GM10248 (cell line): ENCODE results near the gene ARSD.
"Not testable (repeated sequence)": the region's sequence is repeated elsewhere in the genome, so short reads cannot be mapped to it uniquely, and the experiment has no call there.

Source experiments
- CTCF ChIA-PET: fragments of 300-600 bp; sonication (Branson Sonifier 250); formaldehyde crosslinking; extraction: SDS; loops from one replicate; lab custom pipeline; 2021; ENCODE audit warnings: antibody characterized with exemption; lab: Yijun Ruan, JAX
- POLR2A ChIA-PET: fragments of 350-650 bp; sonication (Branson Sonifier 250); formaldehyde crosslinking; extraction: SDS; loops from one replicate; lab custom pipeline; 2020; ENCODE audit warnings: antibody characterized with exemption; lab: Yijun Ruan, JAX
- DNase-seq: peaks from one replicate; pipeline ENCODE4 v3.0.0; 2012; ENCODE audit errors: extremely low spot score
- CTCF ChIP-seq: IDR thresholded peaks from 2 replicates; pipeline ENCODE4 v1.5.1; 2012; ENCODE audit warnings: mild to moderate bottlenecking, low read depth; ENCODE audit errors: extremely low read depth, missing control alignments, control extremely low read depth

The ARSD gene

GRCh38 chrX:2901367-2902036 lies 27.6 kb downstream of the ARSD start:
- POLR2A ChIA-PET: no interaction called here
- no peak for TF ChIP-seq CTCF
- no peak for DNase-seq
- CTCF ChIA-PET: no interaction called here

GRCh38 chrX:2898846-2899512 lies 30.2 kb downstream of the ARSD start:
- ChIA-PET POLR2A (no interaction called here), CTCF (no interaction called here)
- TF ChIP-seq CTCF: no peak
- no peak for DNase-seq

- CTCF ChIA-PET, POLR2A ChIA-PET, DNase-seq: not testable (repeated sequence)
Measured at GRCh38 chrX:2897690-2898623, 31.2 kb downstream of the ARSD start.

GRCh38 chrX:2897311-2897689 lies 31.8 kb downstream of the ARSD start:
- TF ChIP-seq CTCF: no peak
- ChIA-PET CTCF (no interaction called here), POLR2A (no interaction called here)
- DNase-seq: no peak

GRCh38 chrX:2894885-2895292 lies 34.2 kb downstream of the ARSD start:
- CTCF ChIA-PET: interaction anchor here (0.7 kb wide), 1 partner anchor 12 kb away, joined by 3 read pairs; no protein-coding TSS in a partner anchor
- no peak for DNase-seq
- TF ChIP-seq CTCF: no peak
- POLR2A ChIA-PET: no interaction called here

GRCh38 chrX:2892816-2893215 lies 36.3 kb downstream of the ARSD start:
- no peak for TF ChIP-seq CTCF
- ChIA-PET POLR2A (no interaction called here), CTCF (no interaction called here)
- DNase-seq: no peak

DNA sequence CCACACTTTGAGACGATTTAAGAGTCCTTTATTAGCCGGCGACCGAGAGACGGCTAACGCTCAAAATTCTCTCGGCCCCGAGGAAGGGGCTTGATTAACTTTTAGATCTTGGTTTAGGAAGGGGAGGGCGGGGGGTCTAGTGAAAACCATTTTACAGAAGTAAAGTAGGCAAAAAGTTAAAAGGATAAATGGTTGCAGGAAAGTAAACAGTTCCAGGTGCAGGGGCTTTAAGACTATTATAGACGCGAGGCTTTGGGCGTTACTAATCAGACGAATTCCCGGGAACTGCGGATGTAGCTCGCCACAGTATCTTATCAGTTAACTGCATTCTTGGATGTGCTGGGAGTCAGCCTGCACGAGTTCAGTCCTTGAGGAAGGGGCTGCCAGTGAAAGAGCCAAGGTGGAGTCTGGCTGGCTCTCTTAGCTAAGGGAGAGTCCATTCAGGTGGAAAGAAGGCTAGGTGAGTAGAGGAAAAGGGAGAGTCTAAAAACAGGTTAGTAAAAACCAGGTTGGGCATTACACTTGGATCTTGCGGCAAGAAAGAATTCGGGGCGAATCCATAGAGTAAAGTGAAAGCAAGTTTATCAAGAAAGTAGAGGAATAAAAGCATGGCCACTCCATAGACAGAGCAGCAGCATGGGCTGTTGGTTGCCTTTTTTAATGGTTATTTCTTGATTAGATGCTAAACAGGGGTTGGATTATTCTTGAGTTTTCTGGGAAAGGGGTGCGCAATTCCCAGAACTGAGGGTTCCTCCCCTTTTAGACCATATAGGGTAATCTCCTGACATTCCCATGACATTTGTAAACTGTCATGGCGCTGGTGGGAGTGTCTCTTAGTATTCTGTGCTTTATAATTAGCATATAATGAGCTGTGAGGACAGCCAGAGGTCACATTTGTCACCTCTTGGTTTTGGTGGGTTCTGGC lies 38.3 kb downstream of the ARSD start:
- POLR2A ChIA-PET: not testable (repeated sequence)

More for the DNA sequence above, 38.3 kb downstream of the ARSD start:
- CTCF ChIA-PET, DNase-seq: not testable (repeated sequence)
